CD4-positive, alpha-beta T cell treated with Interleukin-4 for 4 hours (primary cell): ENCODE data around the gene GATA2.

ENCODE experiments used
- DNase-seq: peaks from one replicate; pipeline ENCODE4 v3.0.0-alpha.2; 2020

Gene GATA2

DNA sequence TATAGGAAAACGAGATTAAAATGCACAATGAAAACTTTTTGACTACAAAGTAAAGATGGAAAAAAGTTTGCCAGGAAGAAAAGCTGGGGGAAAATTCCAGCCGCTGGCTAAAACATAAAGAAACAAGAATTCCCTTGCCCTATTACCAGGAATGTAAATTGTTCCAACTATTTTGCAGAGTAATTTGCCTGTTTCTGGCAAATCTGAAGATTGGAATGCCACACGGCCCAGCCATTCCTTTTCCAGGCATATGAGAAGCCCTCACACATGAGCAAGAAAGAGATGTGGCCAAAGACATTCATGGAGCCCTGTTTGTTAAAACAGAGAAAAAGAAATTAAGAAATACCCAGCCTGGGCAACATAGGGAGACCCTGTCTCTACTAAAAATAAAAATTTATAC is 8.4 kb upstream of the GATA2 start:
- no peak for DNase-seq

GRCh38 chr3:128500556-128500955 is 7.6 kb upstream of the GATA2 start:
- DNase-seq = no peak

DNA sequence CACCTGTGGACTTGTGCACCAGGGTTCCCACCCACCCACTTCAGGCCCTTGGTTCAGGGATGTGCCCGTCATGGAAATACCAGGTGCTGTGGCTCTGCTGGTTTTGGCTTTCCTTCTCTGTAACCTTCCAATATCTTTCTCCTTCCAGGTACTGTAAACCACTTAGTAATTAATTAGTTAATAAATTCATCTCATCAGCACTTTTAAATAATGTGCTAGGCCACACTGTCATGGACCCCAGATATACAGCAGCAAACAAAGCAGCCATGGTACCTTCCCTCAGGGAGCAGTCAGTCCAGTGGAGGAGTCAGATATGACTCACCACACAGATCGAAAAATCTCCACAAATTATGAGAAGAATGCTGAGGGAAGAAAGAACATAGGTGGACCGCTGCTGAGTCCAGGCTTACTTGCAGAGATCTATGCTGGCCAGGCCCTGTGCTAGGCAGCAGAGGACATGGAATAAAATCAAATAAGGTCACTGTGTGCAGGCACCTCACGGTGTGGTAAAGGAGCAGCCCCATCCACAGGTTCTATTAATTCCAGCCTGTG is 6.8 kb upstream of the GATA2 start:
- DNase-seq = no peak

- no peak for DNase-seq
Observed at GRCh38 chr3:128498901-128499530, 6.0 kb upstream of the GATA2 start.

DNA sequence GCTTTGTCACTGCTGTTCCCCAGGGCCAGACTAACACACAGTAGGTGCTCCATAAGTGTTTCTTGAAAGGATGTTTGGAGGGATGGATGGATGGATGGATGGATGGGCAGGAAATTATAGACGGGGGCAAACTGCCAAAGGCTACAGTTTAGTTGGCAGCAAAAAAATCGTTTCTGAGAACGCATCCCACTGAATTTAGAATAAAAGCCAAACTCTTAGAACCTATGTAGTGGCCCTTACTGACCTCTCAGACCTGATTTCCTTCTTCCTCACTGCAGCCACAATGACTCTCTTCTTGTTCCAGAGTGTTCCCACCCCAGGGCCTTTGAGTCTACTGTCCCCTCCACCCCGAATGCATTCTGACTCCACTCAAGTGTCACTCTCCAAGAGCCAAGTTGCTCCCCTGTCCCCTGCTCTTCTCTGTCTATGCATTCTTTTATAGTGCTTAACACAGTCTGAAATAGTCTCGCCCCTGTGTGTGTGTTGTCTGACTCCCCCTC is 5.2 kb upstream of the GATA2 start:
- no peak for DNase-seq

GRCh38 chr3:128497305-128498126 is 4.5 kb upstream of the GATA2 start:
- DNase-seq = peak; percentile 27

DNA sequence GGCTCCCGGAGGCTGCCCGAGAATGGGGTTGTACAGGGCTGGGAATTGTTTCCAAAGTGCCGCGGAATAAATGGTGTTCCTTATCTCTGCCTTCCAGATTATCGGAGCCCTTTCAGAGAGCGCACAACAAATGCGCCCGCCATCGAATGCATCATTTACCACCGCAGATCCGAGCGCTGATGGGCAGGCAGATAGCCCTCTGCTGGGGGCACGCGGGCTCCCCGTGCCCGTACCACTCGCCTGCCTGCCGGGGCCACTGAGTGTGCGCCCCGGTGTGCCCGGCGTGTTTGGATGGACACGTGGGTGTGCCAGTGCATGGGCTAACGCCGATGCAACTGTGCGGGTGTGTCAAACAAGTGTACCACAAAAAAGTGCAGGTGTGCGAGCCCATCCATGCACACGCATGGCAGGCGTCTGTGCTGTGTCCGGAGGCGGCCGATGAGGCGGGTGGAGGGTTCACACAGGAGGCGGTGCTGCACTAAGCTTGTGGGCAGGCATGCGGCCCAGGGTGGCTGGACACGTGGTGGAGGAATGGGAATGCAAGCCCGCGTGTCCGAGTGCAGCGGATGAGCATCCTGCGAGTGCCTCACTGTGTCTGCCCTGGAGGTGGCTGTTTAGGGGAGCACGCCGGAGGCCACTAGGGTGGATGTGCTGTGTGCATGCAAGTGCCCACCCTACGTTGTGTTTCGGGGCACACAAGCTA is 3.8 kb upstream of the GATA2 start:
- DNase-seq = no peak

- DNase-seq = no peak
Observed at GRCh38 chr3:128496019-128496601, 3.1 kb upstream of the GATA2 start.

DNA sequence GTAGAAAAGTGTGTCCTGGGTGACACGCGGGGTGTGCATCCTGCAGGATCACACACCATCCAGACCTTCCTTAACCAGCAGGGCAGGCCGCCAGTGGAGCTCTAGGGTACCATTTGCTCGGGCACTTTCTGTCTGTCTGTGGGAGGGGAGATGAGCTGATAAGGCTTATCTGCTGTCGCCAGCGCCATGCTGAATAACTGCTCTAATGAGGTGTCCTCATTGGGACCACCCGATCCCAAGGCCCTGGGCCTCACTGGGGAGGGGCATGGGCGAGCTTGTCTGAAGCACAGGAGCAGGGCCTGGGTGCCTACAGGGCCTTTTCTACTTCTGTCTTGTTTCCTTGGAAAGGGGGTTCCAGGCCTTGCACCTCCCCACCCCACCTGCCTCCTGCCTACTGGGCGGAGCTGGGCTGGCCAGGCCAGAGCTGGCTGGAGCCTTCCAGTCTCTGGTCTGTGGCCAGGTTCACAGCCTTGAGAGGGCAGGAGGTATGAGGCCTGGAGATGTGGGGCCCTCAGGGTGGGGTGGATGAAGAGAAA is 2.5 kb upstream of the GATA2 start:
- no peak for DNase-seq

GRCh38 chr3:128494367-128494650 is 1.3 kb upstream of the GATA2 start:
- no peak for DNase-seq

DNA sequence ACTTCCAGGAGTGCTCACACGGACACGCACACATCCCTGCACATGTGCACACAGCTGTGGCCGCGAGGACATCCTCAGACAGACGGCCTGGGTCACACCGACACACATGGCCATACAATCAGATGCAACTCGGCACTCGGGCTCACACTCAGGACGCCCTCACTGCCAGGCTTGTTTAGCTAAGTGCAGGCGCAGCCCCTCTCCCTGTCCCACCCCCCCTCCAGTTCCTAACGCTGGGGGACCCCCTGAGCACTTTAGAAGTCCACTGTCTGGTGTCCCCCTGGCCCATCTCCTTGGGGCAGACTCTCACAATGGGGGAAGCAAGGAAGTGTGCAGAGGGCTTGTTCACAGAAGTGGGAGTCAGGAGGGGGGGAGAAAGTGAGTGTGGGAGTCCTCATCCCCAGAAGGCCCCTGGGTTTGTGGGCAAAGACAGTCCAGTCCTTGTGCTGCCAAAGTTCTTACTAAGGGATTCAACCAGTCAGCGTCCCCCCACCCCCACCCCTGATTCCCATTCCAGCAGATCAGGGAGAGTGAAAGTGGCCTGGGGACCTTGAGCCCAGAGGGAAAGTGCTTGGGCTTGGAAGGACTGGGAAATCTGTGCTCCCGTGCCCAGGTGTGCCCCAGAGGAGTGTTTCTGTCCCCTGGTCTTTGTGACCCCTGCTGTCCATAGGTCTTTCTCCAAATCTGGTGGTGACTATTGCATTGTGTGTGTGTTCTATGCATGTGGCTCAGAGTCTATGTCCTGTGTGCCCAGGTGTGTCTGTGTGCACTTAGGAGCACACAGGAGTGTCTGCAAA is 767 bp upstream of the GATA2 start:
- no peak for DNase-seq

GRCh38 chr3:128491941-128492670 is 895 bp downstream of the GATA2 start:
- no peak for DNase-seq

- DNase-seq = no peak
Observed at GRCh38 chr3:128491691-128491940, 1.4 kb downstream of the GATA2 start.

GRCh38 chr3:128490915-128491690 is 1.9 kb downstream of the GATA2 start:
- no peak for DNase-seq

DNA sequence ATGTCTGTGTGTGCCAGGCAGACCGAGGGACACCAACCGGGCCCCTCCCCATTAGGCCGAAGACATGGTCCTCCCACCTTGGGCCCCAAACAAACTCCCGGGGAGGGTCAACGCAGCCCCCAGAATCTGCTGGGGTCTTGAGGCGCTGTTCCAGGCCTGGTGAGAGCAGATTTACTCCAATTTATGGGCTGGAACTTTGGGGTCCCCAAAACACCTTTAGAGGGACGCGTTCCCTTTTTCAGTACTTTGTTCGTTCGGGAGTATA is 2.4 kb downstream of the GATA2 start:
- no peak for DNase-seq

DNA sequence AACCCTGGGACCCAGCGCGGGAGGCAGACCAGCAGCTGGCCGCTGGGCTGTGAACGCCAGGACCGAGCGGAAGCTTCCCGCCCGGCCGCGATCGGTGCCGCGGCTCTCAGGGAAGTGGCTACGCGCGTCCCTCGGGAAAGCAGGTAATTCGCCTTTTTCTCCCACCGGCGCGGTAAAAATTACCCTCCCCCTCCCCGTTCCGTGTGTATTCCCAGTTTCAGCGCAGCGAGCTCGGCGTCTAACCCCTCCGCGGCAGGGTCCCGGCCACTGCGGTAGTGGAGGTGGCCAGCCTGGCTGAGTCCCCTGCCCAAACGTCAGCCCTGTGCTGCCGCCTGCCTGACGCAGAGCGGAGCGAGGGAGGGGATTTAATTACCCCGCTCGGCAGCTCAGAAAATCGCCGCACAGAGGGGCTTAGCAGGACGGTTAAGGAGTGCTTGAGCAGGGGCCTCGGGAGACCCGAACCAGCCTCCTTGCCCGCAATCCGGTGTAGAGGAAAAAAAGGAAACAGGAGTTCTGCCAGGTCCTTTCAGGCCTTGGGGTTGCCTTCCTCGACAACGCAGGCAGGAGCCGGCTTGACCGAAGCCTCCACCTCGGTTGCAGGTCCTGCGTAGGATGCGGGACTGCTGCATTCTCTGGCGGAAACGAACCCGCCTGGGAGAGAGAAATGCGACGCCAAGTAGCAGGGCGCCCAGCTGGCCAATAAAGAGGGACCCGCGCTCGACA is 2.9 kb downstream of the GATA2 start:
- DNase-seq = no peak

- DNase-seq = no peak
Observed at GRCh38 chr3:128489674-128489926, 3.4 kb downstream of the GATA2 start.

- DNase-seq = peak; percentile 3
Observed at GRCh38 chr3:128488991-128489673, 3.9 kb downstream of the GATA2 start.

GRCh38 chr3:128488636-128488990 is 4.4 kb downstream of the GATA2 start:
- no peak for DNase-seq
